ENCODE data around the gene LCAT.

Gene LCAT

GRCh38 chr16:67930191-67930590 lies 13.7 kb downstream of the LCAT start:
- H3K79me2 ChIP-seq (ENCODE audit: insufficient read depth, low read length): peaks cover 3% of the 10 kb centered on the region; the same call in 1 of the 2 replicates
- H3K4me3 ChIP-seq (ENCODE audit: low read length, poor library complexity, severe bottlenecking): no peak overlapping the region
- peaks cover 4% of the 10 kb centered on the region for H4K20me1 ChIP-seq (ENCODE audit: insufficient read depth, low read length, poor library complexity, severe bottlenecking)
- TF ChIP-seq CTCF (conservative IDR thresholded peaks at IDR 0.05; ENCODE audit: low read length) (no peak), EZH2phosphoT487 (IDR thresholded peaks at IDR 0.05; ENCODE audit: borderline replicate concordance) (no peak)
- H3K4me1 ChIP-seq (ENCODE audit: insufficient read depth, low read length, poor library complexity, severe bottlenecking): peaks cover 6% of the 10 kb centered on the region
- no peaks in the 10 kb centered on the region for H3F3A ChIP-seq (ENCODE audit: low read depth)
- no peaks in the 10 kb centered on the region for H3K9me2 ChIP-seq (replicated peaks; ENCODE audit: low read depth, low read length)
- H3K36me3 ChIP-seq (ENCODE audit: insufficient read depth, low read length): peaks cover 13% of the 10 kb centered on the region; the same call in 1 of the 2 replicates
- H3K4me2 ChIP-seq (ENCODE audit: low read depth, low read length, poor library complexity, severe bottlenecking): no peak overlapping the region
- no peak overlapping the region for H2AFZ ChIP-seq (ENCODE audit: low read length)
- H3K27me3 ChIP-seq (ENCODE audit: insufficient read depth, low read length, poor library complexity, severe bottlenecking): no peaks in the 10 kb centered on the region
- H3K9me3 ChIP-seq (ENCODE audit: insufficient read depth, low read depth, low read length): no peaks in the 10 kb centered on the region
- H3K9ac ChIP-seq (ENCODE audit: low read depth, low read length, poor library complexity, severe bottlenecking): no peak overlapping the region

- peak; percentile 85 for TF ChIP-seq CTCF (conservative IDR thresholded peaks at IDR 0.05; ENCODE audit: low read length)
- TF ChIP-seq EZH2phosphoT487 (IDR thresholded peaks at IDR 0.05; ENCODE audit: borderline replicate concordance): no peak
- H3K36me3 ChIP-seq (ENCODE audit: insufficient read depth, low read length): peaks cover 13% of the 10 kb centered on the region; the same call in 1 of the 2 replicates
Measured at GRCh38 chr16:67928561-67929364, 15.2 kb downstream of the LCAT start.

GRCh38 chr16:67928147-67928546 lies 15.8 kb downstream of the LCAT start:
- H3K4me1 ChIP-seq (ENCODE audit: insufficient read depth, low read length, poor library complexity, severe bottlenecking): peaks cover 3% of the 10 kb centered on the region
- TF ChIP-seq CTCF (conservative IDR thresholded peaks at IDR 0.05; ENCODE audit: low read length) (no peak), EZH2phosphoT487 (IDR thresholded peaks at IDR 0.05; ENCODE audit: borderline replicate concordance) (no peak)
- H3K4me2 ChIP-seq (ENCODE audit: low read depth, low read length, poor library complexity, severe bottlenecking): no peak overlapping the region
- H3K9me2 ChIP-seq (replicated peaks; ENCODE audit: low read depth, low read length): no peaks in the 10 kb centered on the region
- peaks cover 13% of the 10 kb centered on the region; the same call in 1 of the 2 replicates for H3K36me3 ChIP-seq (ENCODE audit: insufficient read depth, low read length)
- no peak overlapping the region for H3K9ac ChIP-seq (ENCODE audit: low read depth, low read length, poor library complexity, severe bottlenecking)
- H3K27me3 ChIP-seq (ENCODE audit: insufficient read depth, low read length, poor library complexity, severe bottlenecking): no peaks in the 10 kb centered on the region
- no peaks in the 10 kb centered on the region for H3K9me3 ChIP-seq (ENCODE audit: insufficient read depth, low read depth, low read length)
- H2AFZ ChIP-seq (ENCODE audit: low read length): no peak overlapping the region
- no peak overlapping the region for H3K4me3 ChIP-seq (ENCODE audit: low read length, poor library complexity, severe bottlenecking)
- no peaks in the 10 kb centered on the region for H3K79me2 ChIP-seq (ENCODE audit: insufficient read depth, low read length)
- H3F3A ChIP-seq (ENCODE audit: low read depth): no peaks in the 10 kb centered on the region
- H4K20me1 ChIP-seq (ENCODE audit: insufficient read depth, low read length, poor library complexity, severe bottlenecking): no peaks in the 10 kb centered on the region

More at GRCh38 chr16:67928561-67929364, 15.2 kb downstream of the LCAT start:
- H3K4me3 ChIP-seq (ENCODE audit: low read length, poor library complexity, severe bottlenecking): no peak overlapping the region
- H3K9ac ChIP-seq (ENCODE audit: low read depth, low read length, poor library complexity, severe bottlenecking): no peak overlapping the region
- H3K9me2 ChIP-seq (replicated peaks; ENCODE audit: low read depth, low read length): no peaks in the 10 kb centered on the region
- no peak overlapping the region for H3K4me2 ChIP-seq (ENCODE audit: low read depth, low read length, poor library complexity, severe bottlenecking)
- H3K27me3 ChIP-seq (ENCODE audit: insufficient read depth, low read length, poor library complexity, severe bottlenecking): no peaks in the 10 kb centered on the region
- H3F3A ChIP-seq (ENCODE audit: low read depth): no peaks in the 10 kb centered on the region
- H4K20me1 ChIP-seq (ENCODE audit: insufficient read depth, low read length, poor library complexity, severe bottlenecking): no peaks in the 10 kb centered on the region
- no peak overlapping the region for H2AFZ ChIP-seq (ENCODE audit: low read length)
- no peaks in the 10 kb centered on the region for H3K79me2 ChIP-seq (ENCODE audit: insufficient read depth, low read length)
- peaks cover 3% of the 10 kb centered on the region for H3K4me1 ChIP-seq (ENCODE audit: insufficient read depth, low read length, poor library complexity, severe bottlenecking)
- no peaks in the 10 kb centered on the region for H3K9me3 ChIP-seq (ENCODE audit: insufficient read depth, low read depth, low read length)

All from Loucy (cell line).